Kidney (tissue), 14 donors: ENCODE results near the gene ARIH1. TPM values are rescaled to one million over a fixed set of nuclear protein-coding genes. Genes with fewer than 3 reads are reported as not detected.
A peak's percentile ranks its signal among the peaks of the same experiment; 100 is the strongest.

ENCODE experiments used
- DNase-seq, 5 donors: peaks; one replicate each; pipeline ENCODE4 v3.0.0-alpha.2; 2013 to 2020
- FAIRE-seq: peaks from 2 replicates; lab custom pipeline; 2012; peaks lifted over from hg19 to GRCh38; lab: Jason Lieb, UNC
- H3K27ac ChIP-seq, 2 donors: one replicate each; pipeline ENCODE4 v1.7.0; 2013; ENCODE audit warnings: low read depth in 2 of 2, low read length in 2 of 2, inconsistent platforms in 1 of 2
- H3K27me3 ChIP-seq: one replicate; pipeline ENCODE4 v1.7.1; 2013; ENCODE audit warnings: low read length, inconsistent platforms; ENCODE audit not compliant: control insufficient read depth, insufficient read depth
- H3K36me3 ChIP-seq, 3 donors: one replicate each; pipeline versions ENCODE4 v1.7.0 to v1.7.1; 2013; ENCODE audit warnings: low read length in 3 of 3, control low read depth in 1 of 3, inconsistent platforms in 1 of 3; ENCODE audit not compliant: insufficient read depth in 3 of 3, control insufficient read depth in 2 of 3
- H3K4me1 ChIP-seq, 3 donors: one replicate each; pipeline versions ENCODE4 v1.7.0 to v1.7.1; 2013; ENCODE audit warnings: low read length in 3 of 3, inconsistent platforms in 1 of 3, low read depth in 1 of 3; ENCODE audit not compliant: control insufficient read depth in 2 of 3, insufficient read depth in 2 of 3
- H3K4me3 ChIP-seq, 3 donors: one replicate each; pipeline versions ENCODE4 v1.7.0 to v1.8.1; 2013; ENCODE audit warnings: low read length in 3 of 3, control low read depth in 1 of 3, inconsistent platforms in 1 of 3
- H3K9ac ChIP-seq, 3 donors: one replicate each; pipeline versions ENCODE4 v1.7.0 to v1.7.1; 2013; ENCODE audit warnings: low read length in 3 of 3, control low read depth in 1 of 3, inconsistent platforms in 1 of 3
- H3K9me3 ChIP-seq, 3 donors: one replicate each; pipeline versions ENCODE4 v1.7.0 to v1.7.1; 2013; ENCODE audit warnings: low read length in 3 of 3, control low read depth in 1 of 3, inconsistent platforms in 1 of 3; ENCODE audit not compliant: control insufficient read depth in 2 of 3, insufficient read depth in 1 of 3
- CTCF ChIP-seq: IDR thresholded peaks from 3 replicates; pipeline ENCODE4 v1.5.1; 2012; ENCODE audit warnings: mild to moderate bottlenecking, moderate library complexity, borderline replicate concordance; ENCODE audit not compliant: insufficient read depth; ENCODE audit errors: extremely low read depth
- intact Hi-C: fragments of 100-400 bp; cut with DNase I; formaldehyde crosslinking; loops from one replicate; pipeline ENCODE4 v1.11.1; 2022
- polyA plus RNA-seq: library from polyadenylated mRNA; stranded (reverse); fragments of 350-450 nt; fragmentation: Illumina TruSeq; extraction: RNeasy Lipid Tissue Mini Kit (QIAGEN cat#74804); gene quantifications from one replicate; pipeline ENCODE4 v1.2.3, GENCODE V29; 2014; ENCODE audit warnings: low read depth, low replicate concordance; ENCODE audit not compliant: insufficient read depth
- total RNA-seq: library from RNA; stranded (reverse); fragmentation: NEBNext Ultra II Directional; extraction: Animal tissue kit (Norgen Biotek cat#: 25700); gene quantifications from one replicate; pipeline ENCODE4 v1.2.1, GENCODE V29; 2021
- donor health status: control.
- donor health status: control.
- donor health status: control.
- donor health status: control.
- donor health status: control.
- donor health status: DM: yes; HTN: yes; CAD: no.
- donor health status: Normal renal cell carcinoma (clear cell type).

ARIH1 gene
- total and polyA plus RNA-seq, 2 donors from 2014 or later: 27.4 to 139 TPM

GRCh38 chr15:72464251-72464650, 9.9 kb upstream of the ARIH1 start:
- TF ChIP-seq CTCF: no peak
- Histone ChIP-seq H3K9me3 (no peaks in the 10 kb centered on the region), H3K36me3 (no peaks in the 10 kb centered on the region), H3K27me3 (no peaks in the 10 kb centered on the region), H3K4me3 (no peak overlapping the region), H3K4me1 (no peaks in the 10 kb centered on the region), H3K9ac (no peak overlapping the region), H3K27ac (no peak overlapping the region)
- FAIRE-seq (no peak), DNase-seq (no peak)
- intact Hi-C loops: no loop called here

- H3K4me3 ChIP-seq: no peak overlapping the region
- intact Hi-C loops: no loop called here
These were observed 6.0 kb upstream of the ARIH1 start for GRCh38 chr15:72468103-72468502.

GRCh38 chr15:72472992-72473610, 1.0 kb upstream of the ARIH1 start:
- intact Hi-C loops: no loop called here
- no peaks in the 10 kb centered on the region for H3K27me3 ChIP-seq
- no peak for TF ChIP-seq CTCF
- peak overlapping the region; percentile 99 for H3K27ac ChIP-seq
- H3K4me3 ChIP-seq: peak overlapping the region; percentile 83 to 87 (median 84)
- no peak for FAIRE-seq
- no peaks in the 10 kb centered on the region for H3K9me3 ChIP-seq
- peaks cover 3 to 20% (median 15%) of the 10 kb centered on the region in 3 donors for H3K4me1 ChIP-seq
- peak overlapping the region; percentile 82 to 95 (median 82) for H3K9ac ChIP-seq
- no peaks in the 10 kb centered on the region for H3K36me3 ChIP-seq
- DNase-seq: peak in 1 of 5 donors; percentile 45

More at GRCh38 chr15:72468103-72468502, 6.0 kb upstream of the ARIH1 start:
- no peaks in the 10 kb centered on the region for H3K27me3 ChIP-seq
- H3K9me3 ChIP-seq: no peaks in the 10 kb centered on the region
- no peak overlapping the region for H3K27ac ChIP-seq
- no peak for TF ChIP-seq CTCF
- no peaks in the 10 kb centered on the region for H3K36me3 ChIP-seq
- H3K9ac ChIP-seq: no peak overlapping the region
- FAIRE-seq (no peak), DNase-seq (no peak)
- H3K4me1 ChIP-seq: peaks cover 2 to 3% (median 2%) of the 10 kb centered on the region in 3 donors

- peaks cover 3 to 22% (median 15%) of the 10 kb centered on the region in 3 donors for H3K4me1 ChIP-seq
- intact Hi-C loops: no loop called here
- H3K27me3 ChIP-seq: no peaks in the 10 kb centered on the region
- no peaks in the 10 kb centered on the region for H3K9me3 ChIP-seq
- DNase-seq: peak in 1 of 5 donors; percentile 86
- peak overlapping the region; percentile 81 to 95 (median 82) for H3K9ac ChIP-seq
- peak overlapping the region; percentile 83 to 96 (median 94) for H3K4me3 ChIP-seq
- H3K36me3 ChIP-seq: peaks cover 0 to 3% (median 0%) of the 10 kb centered on the region in 3 donors
- no peak for TF ChIP-seq CTCF
- FAIRE-seq: no peak
- H3K27ac ChIP-seq: peak overlapping the region; percentile 99
These were observed 359 bp downstream of the ARIH1 start for GRCh38 chr15:72474466-72474911.
